Left lung (tissue), 10 donors: ENCODE data around the gene RAP1GAP2. TPM values are rescaled to one million over a fixed set of nuclear protein-coding genes. Genes with fewer than 3 reads are reported as not detected.

Source experiments
- ATAC-seq: fragments of 200-7000 bp; cut with Tn5 transposase; one replicate; pipeline ENCODE4 v1.9.1; 2020; ENCODE audit warnings: moderate library complexity
- DNase-seq, 4 donors: peaks; one replicate each; pipeline ENCODE4 v3.0.0-alpha.2; 2013 to 2020
- H3K27ac ChIP-seq, 2 donors: fragments of 200-600 bp; sonication (generic) in 1 of 2; one replicate each; pipeline versions ENCODE4 v1.5.0 to v1.8.0; 2020 to 2021
- H3K27me3 ChIP-seq, 2 donors: fragments of 200-600 bp; sonication (generic) in 1 of 2; one replicate each; pipeline versions ENCODE4 v1.5.0 to v1.8.0; 2020 to 2021
- H3K36me3 ChIP-seq, 2 donors: fragments of 200-600 bp; sonication (generic) in 1 of 2; one replicate each; pipeline versions ENCODE4 v1.5.0 to v1.8.0; 2020 to 2021
- H3K4me1 ChIP-seq, 2 donors: fragments of 200-600 bp; one replicate each; pipeline ENCODE4 v1.8.0; 2021
- H3K4me3 ChIP-seq, 2 donors: fragments of 200-600 bp; sonication (generic) in 1 of 2; one replicate each; pipeline versions ENCODE4 v1.5.0 to v1.8.0; 2020 to 2021; ENCODE audit warnings: mild to moderate bottlenecking in 1 of 2
- H3K9me3 ChIP-seq, 2 donors: fragments of 200-600 bp; sonication (generic) in 1 of 2; one replicate each; pipeline versions ENCODE4 v1.5.0 to v1.8.0; 2020 to 2021
- CTCF ChIP-seq, 2 donors: fragments of 200-600 bp; sonication (generic) in 1 of 2; IDR thresholded peaks; one replicate each; pipeline versions ENCODE4 v1.5.0 to v1.8.0; 2021; ENCODE audit warnings: antibody characterized with exemption in 2 of 2
- intact Hi-C, 2 donors: fragments of 100-400 bp; cut with DNase I; formaldehyde crosslinking; loops; one replicate each; pipeline versions ENCODE4 v1.11.2 to v1.14.2; 2022
- polyA plus RNA-seq, 6 donors: library from polyadenylated mRNA; unstranded; fragments of 120-200 nt; gene quantifications; one replicate each; pipeline ENCODE4 v1.2.1, GENCODE V29; 2013; ENCODE audit not compliant: insufficient read length in 6 of 6
- total RNA-seq, 2 donors: library from RNA; stranded (reverse); fragmentation: NEBNext Ultra II Directional; extraction: Animal tissue kit (Norgen Biotek cat#: 25700); gene quantifications; one replicate each; pipeline ENCODE4 v1.2.1, GENCODE V29; 2021
- donor health status: DM: no; HTN: yes; CAD: no.
- donor health status: DM: no; HTN: no; CAD: no.

Gene RAP1GAP2
- total and polyA plus RNA-seq, 8 donors: 8.0 to 14.5 (median 9.7) TPM

DNA sequence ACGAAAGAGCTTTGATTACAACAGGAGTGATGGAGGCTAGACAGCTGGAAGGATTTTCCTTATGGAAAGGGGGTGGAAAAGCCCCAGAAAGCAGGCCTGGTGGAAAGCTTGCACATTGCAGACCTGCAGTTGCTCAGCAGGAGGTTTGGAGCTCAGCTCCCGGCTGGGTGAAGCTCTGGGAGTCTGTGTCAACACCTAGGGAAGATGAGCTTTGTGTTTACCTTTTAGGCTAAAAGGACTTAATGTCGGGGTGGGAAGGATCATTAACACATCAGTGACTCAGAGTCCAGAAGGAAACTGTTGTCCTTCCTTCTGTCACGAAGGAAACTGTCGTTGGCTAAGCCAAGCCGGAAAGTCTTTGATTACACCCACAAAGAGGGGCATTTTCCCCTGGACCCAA, 48.2 kb downstream of the RAP1GAP2 start:
- Histone ChIP-seq H3K9me3 (no peaks in the 10 kb centered on the region), H3K4me3 (no peak overlapping the region), H3K36me3 (no peaks in the 10 kb centered on the region), H3K4me1 (peaks cover 0 to 15% of the 10 kb centered on the region in 2 donors), H3K27me3 (peaks cover 0 to 35% of the 10 kb centered on the region in 2 donors), H3K27ac (no peak overlapping the region)
- intact Hi-C loops: no loop called here
- ATAC-seq: no peak
- DNase-seq: no peak
- no peak for TF ChIP-seq CTCF (IDR thresholded peaks at IDR 0.05)

DNA sequence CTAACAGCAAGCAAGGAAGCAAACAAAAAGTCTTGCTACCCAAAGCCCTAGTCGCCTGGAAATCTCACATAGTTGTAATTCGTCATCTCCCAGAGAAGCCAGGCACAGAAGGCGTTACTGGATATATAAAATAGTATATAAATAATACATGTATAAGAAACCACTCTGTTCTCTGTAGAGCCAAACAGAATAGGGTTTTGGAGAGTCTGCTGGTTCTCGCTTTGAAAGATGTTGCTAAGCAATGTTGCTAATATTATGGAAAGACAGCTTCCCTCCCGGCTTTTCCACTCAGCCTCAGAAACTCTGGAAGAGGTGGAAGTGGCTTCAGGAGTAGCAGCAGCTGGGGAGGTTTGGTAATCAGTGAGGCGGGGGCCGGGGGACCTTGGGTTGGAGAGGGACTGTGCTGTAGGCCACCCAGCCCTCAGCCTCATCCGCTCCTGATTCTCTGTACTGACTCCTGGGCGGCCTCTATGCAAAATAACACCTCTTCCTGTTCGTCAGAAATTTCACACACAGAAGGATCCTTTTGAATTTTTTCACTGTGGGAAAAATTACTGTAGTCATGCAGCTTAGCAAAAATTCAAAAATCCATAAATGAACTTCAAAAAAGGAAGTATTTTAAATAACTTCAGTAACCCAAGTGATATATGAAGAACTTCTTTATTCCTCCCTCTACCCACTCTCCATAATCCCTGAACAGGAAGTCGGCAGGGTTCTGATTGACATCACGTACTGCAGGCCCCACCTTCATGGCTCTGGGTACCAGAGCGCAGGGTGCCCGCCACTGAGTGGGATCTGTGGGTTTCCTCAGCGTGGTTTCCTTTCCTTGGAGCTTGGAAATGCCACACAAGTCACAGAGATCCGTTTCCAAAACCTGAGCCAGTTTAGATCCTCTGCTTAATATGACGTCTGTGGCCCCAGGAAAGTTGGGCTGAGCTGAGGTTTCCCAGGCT, 51.4 kb downstream of the RAP1GAP2 start:
- Histone ChIP-seq H3K4me1 (peaks cover 0 to 25% of the 10 kb centered on the region in 2 donors), H3K4me3 (no peak overlapping the region), H3K27me3 (peaks cover 0 to 42% of the 10 kb centered on the region in 2 donors), H3K9me3 (no peaks in the 10 kb centered on the region), H3K27ac (peak overlapping the region in 1 of 2 donors; percentile 14), H3K36me3 (no peaks in the 10 kb centered on the region)
- ATAC-seq: peak; percentile 31
- DNase-seq: no peak
- intact Hi-C loops: no loop called here
- no peak for TF ChIP-seq CTCF (IDR thresholded peaks at IDR 0.05)

DNA sequence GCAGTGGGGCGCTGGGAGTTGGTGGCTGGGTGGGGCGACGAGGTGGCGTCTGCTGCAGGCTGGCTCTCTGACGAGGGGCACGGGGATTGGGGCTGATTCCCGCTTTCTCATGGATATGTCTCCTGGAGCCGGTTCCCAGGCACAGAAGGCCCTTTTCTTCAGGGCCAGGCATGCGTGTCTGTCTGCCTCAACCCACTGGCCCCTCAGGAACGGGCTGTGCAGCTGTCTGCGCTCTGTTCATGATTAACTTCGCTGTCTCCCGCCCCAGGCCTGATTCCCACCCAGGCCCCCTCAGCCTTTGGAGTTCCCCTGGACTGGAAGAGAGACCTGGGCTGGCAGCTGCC, 53.1 kb downstream of the RAP1GAP2 start:
- no peak overlapping the region for H3K27ac ChIP-seq
- no peak overlapping the region for H3K4me3 ChIP-seq
- DNase-seq: no peak
- intact Hi-C loops: no loop called here
- H3K27me3 ChIP-seq: peaks cover 1 to 40% of the 10 kb centered on the region in 2 donors
- H3K9me3 ChIP-seq: no peaks in the 10 kb centered on the region
- no peak for TF ChIP-seq CTCF (IDR thresholded peaks at IDR 0.05)
- H3K36me3 ChIP-seq: no peaks in the 10 kb centered on the region
- ATAC-seq: no peak
- peaks cover 5 to 38% of the 10 kb centered on the region in 2 donors for H3K4me1 ChIP-seq

DNA sequence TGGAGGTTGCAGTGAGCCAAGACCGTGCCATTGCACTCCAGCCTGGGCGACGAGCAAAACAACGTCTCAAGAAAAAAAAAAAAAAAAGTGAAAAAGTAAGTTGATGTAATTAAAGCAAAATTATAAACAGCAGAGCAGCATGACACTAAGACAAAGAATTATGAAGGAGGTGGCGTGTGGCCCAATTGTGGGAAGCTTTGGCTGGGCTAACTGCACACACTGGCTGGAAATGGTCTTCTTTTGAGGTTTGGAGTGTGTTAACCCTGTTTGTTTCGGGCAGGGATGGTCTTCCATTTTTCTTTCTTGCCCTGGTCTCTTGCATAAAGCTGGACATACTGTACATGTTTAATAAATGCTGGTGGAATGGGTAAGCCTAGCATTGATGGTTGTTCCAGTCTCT, 54.8 kb downstream of the RAP1GAP2 start:
- H3K36me3 ChIP-seq: no peaks in the 10 kb centered on the region
- DNase-seq (no peak), ATAC-seq (no peak)
- intact Hi-C loops: no loop called here
- H3K27ac ChIP-seq: no peak overlapping the region
- H3K4me1 ChIP-seq: peaks cover 9 to 49% of the 10 kb centered on the region in 2 donors
- H3K27me3 ChIP-seq: peaks cover 15 to 46% of the 10 kb centered on the region in 2 donors
- TF ChIP-seq CTCF (IDR thresholded peaks at IDR 0.05): no peak
- no peak overlapping the region for H3K4me3 ChIP-seq
- no peaks in the 10 kb centered on the region for H3K9me3 ChIP-seq

- H3K4me1 ChIP-seq: peaks cover 9 to 49% of the 10 kb centered on the region in 2 donors
- intact Hi-C loops: no loop called here
- ATAC-seq: no peak
- H3K4me3 ChIP-seq: no peak overlapping the region
- DNase-seq: no peak
- no peak for TF ChIP-seq CTCF (IDR thresholded peaks at IDR 0.05)
- no peaks in the 10 kb centered on the region for H3K9me3 ChIP-seq
- H3K36me3 ChIP-seq: no peaks in the 10 kb centered on the region
- H3K27ac ChIP-seq: no peak overlapping the region
- H3K27me3 ChIP-seq: peaks cover 15 to 53% of the 10 kb centered on the region in 2 donors
Observed at GRCh38 chr17:2851615-2852014, 55.4 kb downstream of the RAP1GAP2 start.
